Mesothelial cell of epicardium (in vitro differentiated cells): ENCODE measurements around the gene LSP1. TPM values are rescaled to one million over a fixed set of nuclear protein-coding genes. Genes with fewer than 3 reads are reported as not detected.
A peak's percentile ranks its signal among the peaks of the same experiment; 100 is the strongest.

Source experiments
- DNase-seq, 2 experiments: peaks; one replicate each; pipeline ENCODE4 v3.0.0; 2021; ENCODE audit warnings: low spot score in 2 of 2; ENCODE audit not compliant: unreplicated experiment in 2 of 2
- H3K27ac Mint-ChIP-seq: 2 replicates; pipeline ENCODE4 v1.8.0; 2021; ENCODE audit warnings: mixed read lengths
- H3K27me3 Mint-ChIP-seq: 2 replicates; pipeline ENCODE4 v1.8.0; 2021; ENCODE audit warnings: low read depth, mixed read lengths
- H3K36me3 Mint-ChIP-seq: 2 replicates; pipeline ENCODE4 v1.8.0; 2021; ENCODE audit warnings: mixed read lengths
- H3K4me1 Mint-ChIP-seq: 2 replicates; pipeline ENCODE4 v1.8.0; 2021; ENCODE audit warnings: mixed read lengths
- H3K4me3 Mint-ChIP-seq: 2 replicates; pipeline ENCODE4 v1.8.0; 2021; ENCODE audit warnings: mild to moderate bottlenecking, moderate library complexity, mixed read lengths
- H3K9me3 Mint-ChIP-seq: 2 replicates; pipeline ENCODE4 v1.8.0; 2021; ENCODE audit warnings: mixed read lengths
- CTCF ChIP-seq: fragments of 200-600 bp; sonication (generic); IDR thresholded peaks from one replicate; pipeline ENCODE4 v1.5.0; 2021; ENCODE audit warnings: antibody characterized with exemption; ENCODE audit not compliant: unreplicated experiment
- total RNA-seq: library from RNA; stranded (reverse); gene quantifications from 3 replicates; pipeline ENCODE4 v1.2.1, GENCODE V29; 2021

Gene LSP1
- total RNA-seq, 1 donor from 2014 or later: 4.9 TPM

- Mint-ChIP-seq H3K9me3 (no peaks in the 10 kb centered on the region), H3K4me3 (no peak overlapping the region), H3K4me1 (peaks cover 44% of the 10 kb centered on the region), H3K27me3 (no peaks in the 10 kb centered on the region), H3K36me3 (no peaks in the 10 kb centered on the region), H3K27ac (no peak overlapping the region)
- no peak for TF ChIP-seq CTCF
- DNase-seq: peak in 1 of 2 experiments; percentile 36
Observed at GRCh38 chr11:1935156-1936071, 82.5 kb downstream of the LSP1 start.

GRCh38 chr11:1936072-1936780, 83.3 kb downstream of the LSP1 start:
- TF ChIP-seq CTCF: no peak
- Mint-ChIP-seq H3K4me1 (peaks cover 43% of the 10 kb centered on the region), H3K27ac (no peak overlapping the region), H3K4me3 (no peak overlapping the region), H3K27me3 (no peaks in the 10 kb centered on the region), H3K9me3 (no peaks in the 10 kb centered on the region), H3K36me3 (no peaks in the 10 kb centered on the region)
- DNase-seq: peak in 1 of 2 experiments; percentile 28

- TF ChIP-seq CTCF: no peak
- H3K9me3 Mint-ChIP-seq: no peaks in the 10 kb centered on the region
- no peaks in the 10 kb centered on the region for H3K27me3 Mint-ChIP-seq
- peak in 1 of 2 experiments; percentile 35 for DNase-seq
- no peaks in the 10 kb centered on the region for H3K36me3 Mint-ChIP-seq
- H3K4me3 Mint-ChIP-seq: no peak overlapping the region
- H3K27ac Mint-ChIP-seq: no peak overlapping the region
- peaks cover 37% of the 10 kb centered on the region for H3K4me1 Mint-ChIP-seq
Observed at GRCh38 chr11:1936781-1937615, 84.1 kb downstream of the LSP1 start.

GRCh38 chr11:1937616-1938342, 84.9 kb downstream of the LSP1 start:
- DNase-seq: peak; percentile 18 to 33
- Mint-ChIP-seq H3K27ac (peak overlapping the region; percentile 53), H3K9me3 (no peaks in the 10 kb centered on the region), H3K4me3 (no peak overlapping the region), H3K27me3 (no peaks in the 10 kb centered on the region), H3K36me3 (no peaks in the 10 kb centered on the region), H3K4me1 (peaks cover 38% of the 10 kb centered on the region)
- no peak for TF ChIP-seq CTCF
